Heart left ventricle (tissue), 16 donors: ENCODE results near the gene GALNT18. TPM values are rescaled to one million over a fixed set of nuclear protein-coding genes. Genes with fewer than 3 reads are reported as not detected.
A peak's percentile ranks its signal among the peaks of the same experiment; 100 is the strongest.

Experiments
- ATAC-seq, 4 donors: fragments of 200-7000 bp; cut with Tn5 transposase; one replicate each; pipeline ENCODE4 v1.9.1; 2020 to 2022; ENCODE audit warnings: moderate library complexity in 4 of 4, mild to moderate bottlenecking in 3 of 4, moderate number of reproducible peaks in 1 of 4
- DNase-seq, 5 donors: peaks; one replicate each; pipeline ENCODE4 v3.0.0-alpha.2; 2020
- H3K27ac ChIP-seq, 12 donors: fragments of 200-600 bp; sonication (generic) in 4 of 12; one replicate each; pipeline versions ENCODE4 v1.5.0 to v1.8.0; 2016 to 2022; ENCODE audit warnings: mild to moderate bottlenecking in 2 of 12
- H3K27me3 ChIP-seq, 9 donors: fragments of 200-600 bp; sonication (generic) in 2 of 9; one replicate each; pipeline versions ENCODE4 v1.5.1 to v1.8.0; 2016 to 2022; ENCODE audit warnings: mild to moderate bottlenecking in 3 of 9
- H3K36me3 ChIP-seq, 9 donors: fragments of 200-600 bp; sonication (generic) in 2 of 9; one replicate each; pipeline versions ENCODE4 v1.5.0 to v1.8.0; 2018 to 2022; ENCODE audit warnings: mild to moderate bottlenecking in 2 of 9
- H3K4me1 ChIP-seq, 12 donors: fragments of 200-600 bp; sonication (generic) in 4 of 12; one replicate each; pipeline versions ENCODE4 v1.5.0 to v1.8.0; 2016 to 2022; ENCODE audit warnings: mild to moderate bottlenecking in 3 of 12
- H3K4me3 ChIP-seq, 12 donors: fragments of 200-600 bp; sonication (generic) in 4 of 12; one replicate each; pipeline versions ENCODE4 v1.5.0 to v1.8.0; 2017 to 2022; ENCODE audit warnings: mild to moderate bottlenecking in 9 of 12, moderate library complexity in 4 of 12
- H3K9me3 ChIP-seq, 12 donors: fragments of 200-600 bp; sonication (generic) in 4 of 12; one replicate each; pipeline versions ENCODE4 v1.5.0 to v1.8.0; 2016 to 2022; ENCODE audit warnings: mild to moderate bottlenecking in 1 of 12
- CTCF ChIP-seq, 12 donors: fragments of 200-600 bp; sonication (generic) in 4 of 12; IDR thresholded peaks; one replicate each; pipeline versions ENCODE4 v1.5.0 to v1.8.0; 2018 to 2022; ENCODE audit warnings: antibody characterized with exemption in 12 of 12, mild to moderate bottlenecking in 5 of 12
- POLR2A ChIP-seq, 2 donors: fragments of 450-650 bp; IDR thresholded peaks; one replicate each; pipeline ENCODE4 v1.6.1; 2017; ENCODE audit warnings: antibody characterized with exemption in 2 of 2, mild to moderate bottlenecking in 2 of 2, moderate library complexity in 2 of 2
- WGBS, 4 donors: extraction: QIAGEN DNeasy Blood & Tissue Kit in 2 of 4; methylation state at CpG; one replicate each; pipeline versions ENCODE4 v1.1.5 to v1.1.7; 2013 to 2018; 5-methylcytosine and 5-hydroxymethylcytosine counted together
- intact Hi-C, 10 donors: fragments of 100-400 bp; cut with DNase I; formaldehyde crosslinking; loops; one replicate each; pipeline versions ENCODE4 v1.11.1 to v1.14.2; 2022
- polyA plus RNA-seq, 2 donors: library from polyadenylated mRNA; stranded (reverse); fragments of 200-250 nt; gene quantifications; one replicate each; pipeline ENCODE4 v1.2.3, GENCODE V29; 2013
- total RNA-seq, 9 donors: library from RNA; depleted of rRNA in 2 of 9; stranded (reverse); fragments of >200 nt in 2 of 9; fragmentation: NEBNext Ultra II Directional in 3 of 9; extraction: Animal tissue kit (Norgen Biotek cat#: 25700) in 3 of 9; gene quantifications; one replicate each; pipeline versions ENCODE4 v1.1.0 to v1.2.4, GENCODE V29; 2016 to 2023
- donor health status: ischemic (EF 13 %, LVEDD 7.1; RV severe dilation, severe dysfunction).
- donor health status: healthy with polysubstance abuse.
- donor health status: DM: no; HTN: yes; CAD: no.
- donor health status: DM: no; HTN: no; CAD: no.
- donor health status: ischemic (EF 25% LVEDD 6.9; RV normal size, moderate dysfunction).
- donor health status: ischemic (EF 25% LVEDD 5.7; RV mildly dilated, moderate dysfunction).
- donor health status: healthy.
- donor health status: DM: yes; HTN: yes; CAD: no.
- donor health status: ischemic (EF 35%, LVEDD 5.7; RV mildly dilated, moderate dysfunction).
- donor health status: nonischemic (EF 11% LVEDD 7.7; RV severe dilation, severe dysfunction).
- donor health status: DM: yes; HTN: yes; CAD: no.
- donor health status: PGD.
- donor health status: ischemic (EF 29% LVEDD 5.4; RV normal size, mild dysfunction).
- donor health status: nonischemic (EF 23%, LVEDD 6.1; RV moderate dilation, normal function).

The GALNT18 gene
- total and polyA plus RNA-seq, 11 donors, result 9.0 to 31.8 (median 17.3) TPM

GRCh38 chr11:11512929-11513328 lies 108.9 kb downstream of the GALNT18 start:
- H3K4me1 ChIP-seq, result peaks cover 0 to 73% (median 28%) of the 10 kb centered on the region in 12 donors
- no peak overlapping the region for H3K4me3 ChIP-seq
- TF ChIP-seq POLR2A (IDR thresholded peaks at IDR 0.05) (no peak), CTCF (IDR thresholded peaks at IDR 0.05) (no peak)
- WGBS, 4 donors, result 84 to 86% (median 85%) methylated on average over 4 of the region's 4 CpGs
- no peak for ATAC-seq
- intact Hi-C loops, result no loop called here
- no peaks in the 10 kb centered on the region for H3K27me3 ChIP-seq
- no peaks in the 10 kb centered on the region for H3K36me3 ChIP-seq
- no peaks in the 10 kb centered on the region for H3K9me3 ChIP-seq
- peak overlapping the region in 1 of 12 donors; percentile 62 for H3K27ac ChIP-seq
- DNase-seq, result no peak

- ATAC-seq (peak; percentile 29 to 54 (median 42)), DNase-seq (no peak)
- no peak for TF ChIP-seq CTCF (IDR thresholded peaks at IDR 0.05)
- no peak for TF ChIP-seq POLR2A (IDR thresholded peaks at IDR 0.05)
- intact Hi-C loops, result no loop called here
- Histone ChIP-seq H3K27ac (peak overlapping the region in 7 of 12 donors; percentile 1 to 73 (median 15)), H3K9me3 (no peaks in the 10 kb centered on the region), H3K36me3 (no peaks in the 10 kb centered on the region), H3K4me3 (no peak overlapping the region), H3K27me3 (no peaks in the 10 kb centered on the region), H3K4me1 (peaks cover 0 to 72% (median 28%) of the 10 kb centered on the region in 12 donors)
- 62 to 72% (median 72%) methylated on average over 6 of the region's 6 CpGs for WGBS, 4 donors
Observed at GRCh38 chr11:11512502-11512901, 109.3 kb downstream of the GALNT18 start.

- Histone ChIP-seq H3K4me1 (peaks cover 0 to 68% (median 26%) of the 10 kb centered on the region in 12 donors), H3K27me3 (no peaks in the 10 kb centered on the region), H3K9me3 (no peaks in the 10 kb centered on the region), H3K36me3 (no peaks in the 10 kb centered on the region), H3K27ac (peak overlapping the region in 7 of 12 donors; percentile 1 to 73 (median 15)), H3K4me3 (no peak overlapping the region)
- peak in 1 of 5 donors; percentile 34 for DNase-seq
- peak; percentile 36 to 81 (median 63) for ATAC-seq
- TF ChIP-seq POLR2A (IDR thresholded peaks at IDR 0.05), result no peak
- no peak for TF ChIP-seq CTCF (IDR thresholded peaks at IDR 0.05)
- intact Hi-C loops, result no loop called here
- WGBS, 4 donors, result 76 to 80% (median 77%) methylated on average over 6 of the region's 6 CpGs
Observed at GRCh38 chr11:11512090-11512489, 109.7 kb downstream of the GALNT18 start.

GRCh38 chr11:11510939-11511338 lies 110.9 kb downstream of the GALNT18 start:
- no peaks in the 10 kb centered on the region for H3K9me3 ChIP-seq
- no peaks in the 10 kb centered on the region for H3K27me3 ChIP-seq
- DNase-seq, result peak in 2 of 5 donors; percentile 45 to 55
- no peaks in the 10 kb centered on the region for H3K36me3 ChIP-seq
- H3K4me1 ChIP-seq, result peaks cover 0 to 60% (median 21%) of the 10 kb centered on the region in 12 donors
- ATAC-seq, result peak in 3 of 4 donors; percentile 48 to 77 (median 49)
- intact Hi-C loops, result no loop called here
- H3K27ac ChIP-seq, result peak overlapping the region in 4 of 12 donors; percentile 7 to 73 (median 26)
- no peak for TF ChIP-seq CTCF (IDR thresholded peaks at IDR 0.05)
- no peak for TF ChIP-seq POLR2A (IDR thresholded peaks at IDR 0.05)
- H3K4me3 ChIP-seq, result no peak overlapping the region
- 55 to 93% (median 64%) methylated on average over 7 to 10 of the region's 10 CpGs for WGBS, 4 donors
